Caki2 (cell line): ENCODE data around the gene GZMB. TPM values are rescaled to one million over a fixed set of nuclear protein-coding genes. Genes with fewer than 3 reads are reported as not detected.

Source experiments
- DNase-seq: peaks from one replicate; pipeline ENCODE4 v3.0.0-alpha.2; 2015; ENCODE audit warnings: low read depth
- in situ Hi-C: cut with HindIII; loops from 2 replicates; pipeline ENCODE4 v1.10.0; 2016; ENCODE audit warnings: low sequenced_read_pairs, low pct_unique_long_range_greater_than_20kb, mixed read lengths
- total RNA-seq: library from RNA; depleted of rRNA; stranded (reverse); fragments of >200 nt; shearing (Covaris generic); gene quantifications from 2 replicates; pipeline ENCODE4 v1.2.3, GENCODE V29; 2014; ENCODE audit warnings: low replicate concordance

The GZMB gene
- total RNA-seq, 1 experiment from 2014 or later = not detected

- no peak for DNase-seq
- in situ Hi-C loops = no loop called here
These were observed 637 bp downstream of the GZMB start for GRCh38 chr14:24633353-24633752.

GRCh38 chr14:24632761-24633160 lies 1.2 kb downstream of the GZMB start:
- in situ Hi-C loops = no loop called here
- no peak for DNase-seq

- in situ Hi-C loops = no loop called here
- DNase-seq = no peak
These were observed 1.7 kb downstream of the GZMB start for GRCh38 chr14:24632336-24632735.

GRCh38 chr14:24631749-24632335 lies 2.1 kb downstream of the GZMB start:
- in situ Hi-C loops = no loop called here
- no peak for DNase-seq

GRCh38 chr14:24630872-24631477 lies 3.0 kb downstream of the GZMB start:
- in situ Hi-C loops = no loop called here
- DNase-seq = no peak

- in situ Hi-C loops = no loop called here
- DNase-seq = no peak
These were observed 3.7 kb downstream of the GZMB start for GRCh38 chr14:24630087-24630871.

- in situ Hi-C loops = no loop called here
- no peak for DNase-seq
These were observed 4.5 kb downstream of the GZMB start for GRCh38 chr14:24629521-24629920.

GRCh38 chr14:24613747-24614146 lies 20.2 kb downstream of the GZMB start:
- in situ Hi-C loops = no loop called here
- no peak for DNase-seq

- DNase-seq = no peak
- in situ Hi-C loops = no loop called here
These were observed 20.7 kb downstream of the GZMB start for GRCh38 chr14:24613241-24613640.

GRCh38 chr14:24612196-24612595 lies 21.8 kb downstream of the GZMB start:
- no peak for DNase-seq

GRCh38 chr14:24609655-24610344 lies 24.2 kb downstream of the GZMB start, which contains the start of gene GZMH:
TSS of gene GZMH (minus strand) at chr14:24609685. CDS start at chr14:24609613, 72 bp downstream.
- in situ Hi-C loops = no loop called here
- DNase-seq = no peak

More at GRCh38 chr14:24612196-24612595, 21.8 kb downstream of the GZMB start:
- in situ Hi-C loops = no loop called here

GRCh38 chr14:24607635-24608514 lies 26.1 kb downstream of the GZMB start:
- no peak for DNase-seq
- in situ Hi-C loops = no loop called here

- no peak for DNase-seq
- in situ Hi-C loops = no loop called here
These were observed 26.9 kb downstream of the GZMB start for GRCh38 chr14:24607081-24607480.

- in situ Hi-C loops = no loop called here
- DNase-seq = no peak
These were observed 27.7 kb downstream of the GZMB start for GRCh38 chr14:24606297-24606696.

- in situ Hi-C loops = no loop called here
- no peak for DNase-seq
These were observed 28.4 kb downstream of the GZMB start for GRCh38 chr14:24605435-24606190.

GRCh38 chr14:24597403-24597802 lies 36.6 kb downstream of the GZMB start:
- in situ Hi-C loops = no loop called here
- DNase-seq = no peak

- in situ Hi-C loops = no loop called here
- DNase-seq = no peak
These were observed 38.7 kb downstream of the GZMB start for GRCh38 chr14:24595073-24595808.
